Trophoblast cell (in vitro differentiated cells and primary cell): ENCODE measurements around the gene FAM13C.

Experiments
- DNase-seq, 2 donors: peaks; one replicate each; pipeline ENCODE4 v3.0.0-alpha.2; 2016
- H2AFZ ChIP-seq: 2 replicates; pipeline ENCODE4 v1.6.1; 2013; ENCODE audit warnings: low read length, moderate library complexity, mild to moderate bottlenecking; ENCODE audit not compliant: insufficient read depth, poor library complexity
- H2AK5ac ChIP-seq: 2 replicates; pipeline ENCODE4 v1.6.1; 2013; ENCODE audit warnings: mild to moderate bottlenecking, low read length
- H2BK120ac ChIP-seq: 2 replicates; pipeline ENCODE4 v1.6.1; 2013; ENCODE audit warnings: low read length, mild to moderate bottlenecking, moderate library complexity; ENCODE audit not compliant: insufficient read depth, poor library complexity
- H2BK12ac ChIP-seq: 2 replicates; pipeline ENCODE4 v1.6.1; 2013; ENCODE audit warnings: mild to moderate bottlenecking, low read length, moderate library complexity
- H2BK5ac ChIP-seq: 2 replicates; pipeline ENCODE4 v1.6.1; 2013; ENCODE audit warnings: low read length, low read depth, moderate library complexity, mild to moderate bottlenecking; ENCODE audit not compliant: poor library complexity
- H3K14ac ChIP-seq: 2 replicates; pipeline ENCODE4 v1.6.1; 2013; ENCODE audit warnings: mild to moderate bottlenecking, low read length
- H3K18ac ChIP-seq: 2 replicates; pipeline ENCODE4 v1.6.1; 2013; ENCODE audit warnings: mild to moderate bottlenecking, low read length
- H3K23ac ChIP-seq: 2 replicates; pipeline ENCODE4 v1.6.1; 2013; ENCODE audit warnings: low read length
- H3K27ac ChIP-seq: 2 replicates; pipeline ENCODE4 v1.5.1; 2013; ENCODE audit warnings: low read depth, mild to moderate bottlenecking, inconsistent platforms, low read length, moderate library complexity
- H3K27me3 ChIP-seq: 2 replicates; pipeline ENCODE4 v1.6.1; 2013; ENCODE audit warnings: inconsistent platforms, mild to moderate bottlenecking, low read length, moderate library complexity; ENCODE audit not compliant: insufficient read depth
- H3K36me3 ChIP-seq, 2 experiments: 1 replicate in 1 of 2; 2 replicates in 1 of 2; pipeline ENCODE4 v1.6.1; 2013; ENCODE audit warnings: low read length in 2 of 2, mild to moderate bottlenecking in 2 of 2, moderate library complexity in 1 of 2; ENCODE audit not compliant: insufficient read depth in 2 of 2, control insufficient read depth in 1 of 2
- H3K4ac ChIP-seq: 2 replicates; pipeline ENCODE4 v1.6.1; 2013; ENCODE audit warnings: low read depth, mild to moderate bottlenecking, low read length, moderate library complexity
- H3K4me1 ChIP-seq, 2 experiments: 1 replicate in 1 of 2; 2 replicates in 1 of 2; pipeline ENCODE4 v1.6.1; 2013; ENCODE audit warnings: low read length in 2 of 2, mild to moderate bottlenecking in 2 of 2, moderate library complexity in 1 of 2; ENCODE audit not compliant: insufficient read depth in 2 of 2, control insufficient read depth in 1 of 2
- H3K4me2 ChIP-seq: 2 replicates; pipeline ENCODE4 v1.6.1; 2013; ENCODE audit warnings: inconsistent platforms, mild to moderate bottlenecking, low read length, moderate library complexity
- H3K4me3 ChIP-seq: 2 replicates; pipeline ENCODE4 v1.5.1; 2013; ENCODE audit warnings: mild to moderate bottlenecking, low read depth, low read length, inconsistent platforms
- H3K79me1 ChIP-seq: one replicate; pipeline ENCODE4 v1.6.1; 2013; ENCODE audit warnings: low read length
- H3K79me2 ChIP-seq: 2 replicates; pipeline ENCODE4 v1.6.1; 2013; ENCODE audit warnings: low read length, mild to moderate bottlenecking; ENCODE audit not compliant: control insufficient read depth, insufficient read depth, poor library complexity
- H3K9ac ChIP-seq: 2 replicates; pipeline ENCODE4 v1.6.1; 2013; ENCODE audit warnings: mild to moderate bottlenecking, low read length
- H3K9me3 ChIP-seq: 2 replicates; pipeline ENCODE4 v1.6.1; 2013; ENCODE audit warnings: low read depth, mild to moderate bottlenecking, control low read depth, inconsistent platforms, low read length; ENCODE audit not compliant: insufficient read depth
- H4K12ac ChIP-seq: 2 replicates; pipeline ENCODE4 v1.6.1; 2013; ENCODE audit warnings: low read depth, mild to moderate bottlenecking, low read length, moderate library complexity
- H4K8ac ChIP-seq: 2 replicates; pipeline ENCODE4 v1.6.1; 2013; ENCODE audit warnings: low read depth, mild to moderate bottlenecking, low read length, moderate library complexity
- H4K91ac ChIP-seq: one replicate; pipeline ENCODE4 v1.6.1; 2013; ENCODE audit warnings: low read depth, mild to moderate bottlenecking, low read length, moderate library complexity
- WGBS: extraction: QIAGEN DNeasy Blood & Tissue Kit; methylation state at CpG from one replicate; pipeline ENCODE4 v1.1.7; 2013; ENCODE audit warnings: missing lambda C conversion rate; ENCODE audit not compliant: insufficient read length, insufficient coverage; ENCODE audit errors: extremely low coverage; 5-methylcytosine and 5-hydroxymethylcytosine counted together

FAM13C gene

DNA sequence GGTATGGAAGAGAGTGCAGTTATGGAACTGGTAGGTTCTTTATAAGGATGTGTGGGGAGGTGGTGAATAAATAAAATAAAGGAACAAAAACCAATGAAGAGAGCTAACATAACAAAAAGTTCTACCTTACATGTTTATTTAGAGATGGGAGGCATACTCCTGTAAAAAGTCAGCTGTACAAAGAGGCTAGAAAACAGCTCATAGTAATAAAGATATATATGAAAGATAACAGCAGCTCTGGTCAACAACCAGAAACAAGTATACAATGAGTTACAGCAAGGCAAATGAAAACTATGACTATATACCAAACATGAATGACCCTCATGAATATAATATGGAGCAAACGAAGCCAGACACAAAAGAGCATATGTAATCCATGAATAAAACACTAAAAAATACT, 62.0 kb downstream of the FAM13C start:
- no peak overlapping the region for H2BK5ac ChIP-seq
- H2AFZ ChIP-seq: no peak overlapping the region
- DNase-seq: no peak
- no peaks in the 10 kb centered on the region for H3K4me1 ChIP-seq
- no peak overlapping the region for H2BK120ac ChIP-seq
- H3K27me3 ChIP-seq: no peaks in the 10 kb centered on the region
- no peak overlapping the region for H2AK5ac ChIP-seq
- H3K79me1 ChIP-seq: no peaks in the 10 kb centered on the region
- H2BK12ac ChIP-seq: no peak overlapping the region
- no peak overlapping the region for H3K4me2 ChIP-seq
- no CpG with 5 or more reads among the region's 1 CpG for WGBS
- no peak overlapping the region for H3K9ac ChIP-seq
- H4K12ac ChIP-seq: no peak overlapping the region
- H3K23ac ChIP-seq: no peak overlapping the region
- no peaks in the 10 kb centered on the region for H3K36me3 ChIP-seq
- no peak overlapping the region for H4K91ac ChIP-seq
- no peak overlapping the region for H3K4ac ChIP-seq
- H4K8ac ChIP-seq: no peak overlapping the region
- no peak overlapping the region for H3K14ac ChIP-seq
- no peak overlapping the region for H3K4me3 ChIP-seq
- no peak overlapping the region for H3K18ac ChIP-seq
- H3K9me3 ChIP-seq: no peaks in the 10 kb centered on the region
- no peak overlapping the region for H3K27ac ChIP-seq
- no peaks in the 10 kb centered on the region for H3K79me2 ChIP-seq

DNA sequence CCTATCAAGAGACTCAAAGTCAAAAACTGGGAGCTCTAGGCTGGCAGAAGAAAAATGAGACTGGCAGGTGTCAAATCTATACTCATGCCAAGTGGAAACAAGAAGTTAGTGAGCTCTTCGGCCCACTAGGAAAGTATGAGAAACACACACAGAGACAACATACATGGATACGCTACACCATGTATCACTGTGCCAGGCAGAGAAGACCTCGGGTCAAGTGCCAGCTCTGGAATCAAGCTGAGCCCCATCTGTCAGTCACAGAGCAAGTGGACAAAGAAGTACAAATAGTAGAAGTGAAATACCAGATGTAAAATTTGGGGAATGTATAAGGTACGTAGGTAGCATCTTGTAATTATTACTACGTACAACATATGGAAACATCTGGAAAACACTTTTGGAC, 62.4 kb downstream of the FAM13C start:
- Histone ChIP-seq H2BK120ac (no peak overlapping the region), H3K18ac (no peak overlapping the region), H2AFZ (no peak overlapping the region), H3K9me3 (no peaks in the 10 kb centered on the region), H3K9ac (no peak overlapping the region), H3K79me2 (no peaks in the 10 kb centered on the region), H4K12ac (no peak overlapping the region), H2BK12ac (no peak overlapping the region), H3K14ac (no peak overlapping the region), H3K27ac (no peak overlapping the region), H2AK5ac (no peak overlapping the region), H3K27me3 (no peaks in the 10 kb centered on the region), H4K91ac (no peak overlapping the region), H3K4me2 (no peak overlapping the region), H3K36me3 (no peaks in the 10 kb centered on the region), H4K8ac (no peak overlapping the region), H2BK5ac (no peak overlapping the region), H3K4me3 (no peak overlapping the region), H3K23ac (no peak overlapping the region), H3K79me1 (no peaks in the 10 kb centered on the region), H3K4ac (no peak overlapping the region), H3K4me1 (no peaks in the 10 kb centered on the region)
- no peak for DNase-seq
- WGBS: no CpG with 5 or more reads among the region's 5 CpGs

DNA sequence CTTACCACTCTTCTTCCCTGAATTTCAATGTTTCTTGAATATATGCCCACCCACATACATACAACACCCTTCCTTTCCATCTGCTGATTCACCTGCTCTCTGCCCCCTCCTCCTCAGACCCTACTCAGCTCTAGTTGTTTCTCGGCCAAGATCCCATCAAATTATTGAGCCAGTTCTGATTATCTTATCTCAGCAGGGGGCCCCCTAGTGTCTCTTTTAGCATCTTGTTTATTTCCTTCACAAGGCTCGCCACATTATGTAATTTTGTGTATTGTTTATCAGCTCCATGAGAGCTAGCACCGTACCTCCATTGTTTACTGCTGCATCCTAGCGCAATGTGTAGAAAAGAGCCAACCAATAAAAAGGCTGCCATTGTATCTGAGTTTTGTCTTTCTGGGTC, 71.9 kb downstream of the FAM13C start:
- no peak overlapping the region for H2BK5ac ChIP-seq
- H3K23ac ChIP-seq: no peak overlapping the region
- no peaks in the 10 kb centered on the region for H3K4me1 ChIP-seq
- H3K9ac ChIP-seq: no peak overlapping the region
- no peak overlapping the region for H3K4me3 ChIP-seq
- no peak overlapping the region for H2AK5ac ChIP-seq
- H3K36me3 ChIP-seq: no peaks in the 10 kb centered on the region
- no peak overlapping the region for H4K8ac ChIP-seq
- no peak overlapping the region for H3K14ac ChIP-seq
- no peak overlapping the region for H2AFZ ChIP-seq
- no peak overlapping the region for H3K27ac ChIP-seq
- H3K4me2 ChIP-seq: no peak overlapping the region
- no peaks in the 10 kb centered on the region for H3K27me3 ChIP-seq
- no peak overlapping the region for H4K91ac ChIP-seq
- peak in 1 of 2 donors; percentile 15 for DNase-seq
- no peaks in the 10 kb centered on the region for H3K79me2 ChIP-seq
- no peaks in the 10 kb centered on the region for H3K79me1 ChIP-seq
- WGBS: no CpG with 5 or more reads among the region's 4 CpGs
- H3K9me3 ChIP-seq: no peaks in the 10 kb centered on the region
- H2BK120ac ChIP-seq: no peak overlapping the region
- H4K12ac ChIP-seq: no peak overlapping the region
- H2BK12ac ChIP-seq: no peak overlapping the region
- no peak overlapping the region for H3K4ac ChIP-seq
- no peak overlapping the region for H3K18ac ChIP-seq

DNA sequence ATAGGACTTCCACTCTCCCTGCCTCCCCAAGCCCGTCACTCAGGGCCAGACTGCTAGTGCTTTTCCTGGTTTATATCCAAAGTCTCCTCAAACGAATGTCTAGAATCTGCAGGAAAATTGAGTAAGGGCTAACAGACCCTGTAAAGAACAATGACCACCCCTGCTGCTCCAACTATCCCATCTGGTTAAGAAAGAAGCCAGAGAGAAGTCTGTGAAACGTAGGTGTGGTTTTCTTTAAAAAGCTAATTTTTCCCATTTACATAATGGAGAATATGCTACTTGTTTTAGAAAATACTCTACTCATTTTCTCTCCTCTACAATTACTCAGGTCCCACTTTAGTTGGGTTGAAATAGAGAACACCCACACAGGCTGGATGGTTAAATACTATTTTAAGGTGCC, 72.5 kb downstream of the FAM13C start:
- H3K4me3 ChIP-seq: no peak overlapping the region
- no CpG with 5 or more reads among the region's 3 CpGs for WGBS
- H4K8ac ChIP-seq: no peak overlapping the region
- H3K36me3 ChIP-seq: no peaks in the 10 kb centered on the region
- no peaks in the 10 kb centered on the region for H3K79me1 ChIP-seq
- H3K23ac ChIP-seq: no peak overlapping the region
- no peak overlapping the region for H3K4me2 ChIP-seq
- no peaks in the 10 kb centered on the region for H3K4me1 ChIP-seq
- no peak for DNase-seq
- H2BK5ac ChIP-seq: no peak overlapping the region
- H2BK120ac ChIP-seq: no peak overlapping the region
- H3K27me3 ChIP-seq: no peaks in the 10 kb centered on the region
- H2AK5ac ChIP-seq: no peak overlapping the region
- no peak overlapping the region for H3K4ac ChIP-seq
- no peaks in the 10 kb centered on the region for H3K9me3 ChIP-seq
- no peak overlapping the region for H2BK12ac ChIP-seq
- H4K12ac ChIP-seq: no peak overlapping the region
- no peak overlapping the region for H4K91ac ChIP-seq
- no peaks in the 10 kb centered on the region for H3K79me2 ChIP-seq
- H3K18ac ChIP-seq: no peak overlapping the region
- H3K14ac ChIP-seq: no peak overlapping the region
- H2AFZ ChIP-seq: no peak overlapping the region
- H3K27ac ChIP-seq: no peak overlapping the region
- H3K9ac ChIP-seq: no peak overlapping the region
